KMS-11 (cell line): Measurements from ENCODE around the gene CLIP2.
A peak's percentile ranks its signal among the peaks of the same experiment; 100 is the strongest.

Source experiments
- H2AFZ ChIP-seq: fragments of 200-600 bp; sonication (generic); 2 replicates; pipeline ENCODE4 v1.6.1; 2016; ENCODE audit warnings: antibody characterized with exemption, mixed run types, low read depth
- H3K27ac ChIP-seq: fragments of 200-600 bp; sonication (generic); 2 replicates; pipeline ENCODE4 v1.6.1; 2016; ENCODE audit warnings: mild to moderate bottlenecking, mixed run types
- H3K27me3 ChIP-seq: fragments of 200-600 bp; sonication (generic); 2 replicates; pipeline ENCODE4 v1.6.1; 2017; ENCODE audit warnings: mild to moderate bottlenecking, low read depth, mixed run types, moderate library complexity; ENCODE audit not compliant: insufficient read depth
- H3K36me3 ChIP-seq: fragments of 200-600 bp; sonication (generic); 2 replicates; pipeline ENCODE4 v1.6.1; 2017; ENCODE audit warnings: mild to moderate bottlenecking, mixed run types; ENCODE audit not compliant: insufficient read depth
- H3K4me1 ChIP-seq: fragments of 200-600 bp; sonication (generic); 2 replicates; pipeline ENCODE4 v1.6.1; 2016; ENCODE audit warnings: mild to moderate bottlenecking, low read depth, mixed run types; ENCODE audit not compliant: poor library complexity, severe bottlenecking
- H3K4me2 ChIP-seq: fragments of 200-600 bp; sonication (generic); 2 replicates; pipeline ENCODE4 v1.7.0; 2016; ENCODE audit warnings: mild to moderate bottlenecking, mixed run types
- H3K4me3 ChIP-seq: fragments of 200-600 bp; sonication (generic); IDR thresholded peaks from 2 replicates; pipeline ENCODE4 v1.6.1; 2017; ENCODE audit warnings: low read depth, low read length, mixed read lengths; ENCODE audit not compliant: insufficient read depth
- H3K79me2 ChIP-seq: fragments of 200-600 bp; sonication (generic); 2 replicates; pipeline ENCODE4 v1.6.1; 2016; ENCODE audit warnings: low read depth, mixed run types; ENCODE audit not compliant: insufficient read depth
- H3K9ac ChIP-seq: fragments of 200-600 bp; sonication (generic); 2 replicates; pipeline ENCODE4 v1.6.1; 2016; ENCODE audit warnings: mild to moderate bottlenecking, mixed run types
- H4K20me1 ChIP-seq: fragments of 200-600 bp; sonication (generic); 2 replicates; pipeline ENCODE4 v1.6.1; 2016; ENCODE audit warnings: mild to moderate bottlenecking, mixed run types; ENCODE audit not compliant: insufficient read depth
- TF ChIP-seq, protein P1 (sequence below): fragments of 200-600 bp; sonication (generic); conservative IDR thresholded peaks from 2 replicates; pipeline ENCODE4 v1.6.1; 2017; ENCODE audit warnings: low read depth, mild to moderate bottlenecking, antibody characterized with exemption, low read length, moderate library complexity, mixed read lengths

Gene CLIP2

GRCh38 chr7:74365322-74366022, 76.3 kb downstream of the CLIP2 start:
- Histone ChIP-seq H3K27ac (no peak overlapping the region), H3K4me1 (no peaks in the 10 kb centered on the region), H2AFZ (peak overlapping the region; percentile 52; the same call in 1 of the 2 replicates), H3K4me3 (no peak overlapping the region), H3K27me3 (no peaks in the 10 kb centered on the region), H3K79me2 (no peaks in the 10 kb centered on the region), H4K20me1 (no peaks in the 10 kb centered on the region), H3K9ac (no peak overlapping the region), H3K36me3 (no peaks in the 10 kb centered on the region), H3K4me2 (peak overlapping the region; percentile 13; the same call in 1 of the 2 replicates)
- TF ChIP-seq, protein P1, sequence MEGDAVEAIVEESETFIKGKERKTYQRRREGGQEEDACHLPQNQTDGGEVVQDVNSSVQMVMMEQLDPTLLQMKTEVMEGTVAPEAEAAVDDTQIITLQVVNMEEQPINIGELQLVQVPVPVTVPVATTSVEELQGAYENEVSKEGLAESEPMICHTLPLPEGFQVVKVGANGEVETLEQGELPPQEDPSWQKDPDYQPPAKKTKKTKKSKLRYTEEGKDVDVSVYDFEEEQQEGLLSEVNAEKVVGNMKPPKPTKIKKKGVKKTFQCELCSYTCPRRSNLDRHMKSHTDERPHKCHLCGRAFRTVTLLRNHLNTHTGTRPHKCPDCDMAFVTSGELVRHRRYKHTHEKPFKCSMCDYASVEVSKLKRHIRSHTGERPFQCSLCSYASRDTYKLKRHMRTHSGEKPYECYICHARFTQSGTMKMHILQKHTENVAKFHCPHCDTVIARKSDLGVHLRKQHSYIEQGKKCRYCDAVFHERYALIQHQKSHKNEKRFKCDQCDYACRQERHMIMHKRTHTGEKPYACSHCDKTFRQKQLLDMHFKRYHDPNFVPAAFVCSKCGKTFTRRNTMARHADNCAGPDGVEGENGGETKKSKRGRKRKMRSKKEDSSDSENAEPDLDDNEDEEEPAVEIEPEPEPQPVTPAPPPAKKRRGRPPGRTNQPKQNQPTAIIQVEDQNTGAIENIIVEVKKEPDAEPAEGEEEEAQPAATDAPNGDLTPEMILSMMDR: no peak

DNA sequence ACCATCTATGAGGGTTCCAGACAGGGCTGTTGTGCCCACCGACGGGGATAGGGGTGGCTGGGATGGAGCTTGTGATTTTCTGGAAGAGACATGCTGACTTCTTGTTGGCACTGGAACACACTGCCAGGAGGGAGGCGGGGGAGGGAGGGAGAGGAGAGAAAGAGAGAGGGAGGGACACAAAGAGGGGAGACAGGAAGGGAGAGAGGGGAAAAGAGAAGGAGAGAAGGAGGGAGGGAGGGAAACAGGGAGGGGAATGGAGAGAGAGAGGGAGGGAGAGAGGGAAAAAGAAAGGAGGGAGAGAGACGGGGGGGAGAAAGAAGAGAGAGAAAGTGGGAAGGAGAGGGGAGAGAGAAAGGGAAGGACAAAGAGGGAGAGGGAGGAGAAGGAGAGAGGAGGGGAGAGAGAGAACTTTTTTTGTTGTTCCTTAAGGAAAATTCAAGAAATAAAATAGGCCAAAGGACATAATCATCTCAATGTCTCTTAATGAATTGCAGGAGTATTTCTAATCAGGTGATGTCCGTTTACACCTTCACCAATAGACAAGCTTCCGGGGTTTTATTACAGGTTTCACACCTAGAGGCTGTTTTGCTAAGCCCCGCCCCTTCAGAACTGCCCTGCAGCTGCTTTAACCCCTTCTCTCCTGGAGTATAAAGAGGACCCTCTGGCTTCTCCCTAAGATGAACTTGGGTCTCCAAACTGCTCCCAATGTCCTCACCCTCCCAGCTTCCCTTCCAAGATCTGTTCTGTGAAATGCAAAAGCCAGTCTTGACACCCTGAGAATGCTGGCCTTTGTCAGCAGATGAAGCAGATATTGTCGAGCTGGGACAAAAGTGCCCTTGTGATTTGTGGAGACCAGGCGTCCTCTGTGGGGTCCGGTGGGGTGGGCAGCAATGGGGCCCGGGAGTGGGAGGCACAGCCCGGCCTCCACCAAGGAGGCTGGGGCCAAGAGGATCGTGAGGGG, 82.5 kb downstream of the CLIP2 start:
- no peaks in the 10 kb centered on the region for H3K79me2 ChIP-seq
- H3K36me3 ChIP-seq: no peaks in the 10 kb centered on the region
- TF ChIP-seq, protein P1: no peak
- no peak overlapping the region for H3K9ac ChIP-seq
- no peak overlapping the region for H3K4me3 ChIP-seq
- H3K27me3 ChIP-seq: peaks cover 7% of the 10 kb centered on the region; the same call in 1 of the 2 replicates
- no peak overlapping the region for H3K27ac ChIP-seq
- no peaks in the 10 kb centered on the region for H4K20me1 ChIP-seq
- H2AFZ ChIP-seq: peak overlapping the region; percentile 65; the same call in 1 of the 2 replicates
- peak overlapping the region; percentile 31 for H3K4me2 ChIP-seq
- H3K4me1 ChIP-seq: peaks cover 4% of the 10 kb centered on the region

DNA sequence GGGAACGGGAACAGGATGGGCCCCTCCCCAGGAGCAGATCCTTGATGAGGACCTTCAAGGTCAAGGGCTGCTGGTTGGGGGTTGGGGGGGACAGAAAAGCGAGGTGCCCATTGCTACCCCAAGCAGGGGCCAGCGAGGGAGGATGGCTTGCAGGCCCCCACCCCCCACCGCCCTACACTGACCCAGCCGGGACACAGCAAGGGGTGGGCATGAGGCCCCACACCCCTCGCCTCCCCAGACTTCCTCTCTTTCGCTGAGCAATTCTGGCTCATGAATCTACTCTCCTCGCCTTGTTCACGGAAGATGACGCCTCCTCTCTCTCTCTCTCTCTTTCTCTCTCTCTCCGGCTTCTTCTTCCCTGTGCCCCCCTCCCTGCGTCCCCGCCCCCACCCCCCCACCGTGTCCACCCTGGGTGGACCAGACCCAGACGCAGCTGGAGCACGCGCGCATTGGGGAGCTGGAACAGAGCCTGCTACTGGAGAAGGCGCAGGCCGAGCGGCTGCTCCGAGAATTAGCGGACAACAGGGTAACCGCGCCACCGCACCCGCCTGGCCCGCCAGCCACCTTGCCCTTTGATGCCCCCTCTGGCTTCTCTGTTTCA, 83.4 kb downstream of the CLIP2 start:
- H3K79me2 ChIP-seq: no peaks in the 10 kb centered on the region
- no peak overlapping the region for H3K27ac ChIP-seq
- H3K9ac ChIP-seq: no peak overlapping the region
- no peak overlapping the region for H3K4me3 ChIP-seq
- peaks cover 4% of the 10 kb centered on the region for H3K4me1 ChIP-seq
- no peak overlapping the region; the same call in 1 of the 2 replicates for H3K4me2 ChIP-seq
- H3K36me3 ChIP-seq: no peaks in the 10 kb centered on the region
- H2AFZ ChIP-seq: no peak overlapping the region
- TF ChIP-seq, protein P1: no peak
- peaks cover 14% of the 10 kb centered on the region; the same call in 1 of the 2 replicates for H3K27me3 ChIP-seq
- no peaks in the 10 kb centered on the region for H4K20me1 ChIP-seq

DNA sequence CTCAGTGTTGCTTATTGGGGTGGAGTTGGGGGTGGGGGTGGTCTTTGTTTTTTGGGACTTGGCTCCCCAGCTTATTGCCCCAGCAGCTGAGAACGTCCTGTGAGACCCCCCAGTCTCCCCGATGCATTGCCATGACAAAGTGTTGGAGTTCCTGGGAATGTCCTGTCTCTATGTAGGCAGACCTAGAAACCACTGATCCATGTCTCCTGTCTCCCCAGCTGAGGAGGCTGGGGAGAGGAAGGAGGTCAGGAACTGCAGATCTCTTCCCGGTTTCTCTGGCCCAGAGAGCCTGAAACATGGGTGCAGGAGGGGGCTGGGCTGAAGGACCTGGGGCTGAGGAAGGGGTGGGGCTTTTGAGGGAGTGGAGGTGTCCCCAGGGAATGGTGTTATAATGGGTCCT, 84.3 kb downstream of the CLIP2 start:
- Histone ChIP-seq H3K36me3 (no peaks in the 10 kb centered on the region), H3K4me1 (peaks cover 4% of the 10 kb centered on the region), H3K9ac (no peak overlapping the region), H4K20me1 (no peaks in the 10 kb centered on the region), H3K79me2 (no peaks in the 10 kb centered on the region), H3K27me3 (peaks cover 15% of the 10 kb centered on the region; the same call in 1 of the 2 replicates), H3K27ac (no peak overlapping the region), H2AFZ (no peak overlapping the region), H3K4me2 (no peak overlapping the region), H3K4me3 (no peak overlapping the region)
- TF ChIP-seq, protein P1: no peak
